ENCODE data around the gene KCTD16.
A peak's percentile ranks its signal among the peaks of the same experiment; 100 is the strongest.

The KCTD16 gene

DNA sequence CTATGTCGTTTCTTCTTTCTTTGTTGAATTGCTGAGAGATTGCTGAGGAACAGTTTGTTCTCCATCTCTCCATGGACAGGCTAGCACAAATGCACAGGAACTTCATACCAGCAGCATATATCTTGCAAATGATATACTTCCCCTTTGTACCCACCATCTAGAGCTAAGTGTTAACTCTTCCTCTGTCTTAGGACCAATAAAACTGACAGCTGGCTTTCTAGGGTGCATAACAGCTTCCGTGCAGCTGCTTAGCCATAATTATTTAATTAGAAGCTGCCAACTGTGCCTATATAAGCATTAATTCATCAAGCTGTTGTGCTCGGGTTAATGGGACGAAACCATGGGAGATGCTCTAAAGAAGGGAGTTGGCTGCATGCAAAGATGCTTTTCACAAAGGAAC is 38.7 kb downstream of the KCTD16 start:
- no peak for DNase-seq (ENCODE audit: low spot score)

DNA sequence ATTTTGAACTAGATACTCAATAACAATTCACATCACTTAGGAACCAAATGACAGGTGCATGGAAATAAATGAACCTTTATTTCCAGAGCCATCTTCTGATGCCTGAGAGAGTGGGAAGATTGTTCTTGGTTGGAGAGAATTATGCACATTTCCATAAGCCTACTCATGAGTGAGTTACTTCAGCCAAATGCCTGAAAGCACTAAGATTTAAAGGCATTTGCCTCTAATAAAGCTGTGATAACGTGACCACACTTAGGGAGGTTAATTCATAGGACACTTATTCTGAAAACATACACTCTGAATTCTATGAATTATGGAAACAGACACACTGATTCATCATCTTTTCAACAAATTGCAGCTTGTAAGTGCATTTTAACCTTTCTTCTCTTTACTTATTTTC is 40.0 kb downstream of the KCTD16 start:
- DNase-seq (ENCODE audit: low spot score) = peak; percentile 50

DNA sequence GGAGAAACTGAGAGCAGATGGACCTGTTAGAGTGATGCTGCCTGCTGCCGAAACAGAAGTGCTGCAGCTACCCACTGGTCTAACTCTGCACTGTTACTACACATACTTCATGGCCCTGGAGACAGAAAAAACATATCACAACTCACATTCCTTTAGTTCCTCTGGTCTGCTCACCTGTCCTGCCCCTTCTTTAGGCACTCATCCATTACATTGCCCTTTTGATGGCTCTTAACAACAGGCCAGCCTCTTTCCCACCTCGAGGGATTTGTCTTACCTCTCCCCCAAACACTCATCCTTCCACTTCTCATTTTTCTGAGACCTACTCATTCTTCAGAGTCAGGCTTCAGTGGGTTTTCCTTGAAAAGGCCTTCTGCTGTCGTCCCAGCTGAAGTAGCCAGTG is 49.2 kb downstream of the KCTD16 start:
- no peak for DNase-seq (ENCODE audit: low spot score)

DNA sequence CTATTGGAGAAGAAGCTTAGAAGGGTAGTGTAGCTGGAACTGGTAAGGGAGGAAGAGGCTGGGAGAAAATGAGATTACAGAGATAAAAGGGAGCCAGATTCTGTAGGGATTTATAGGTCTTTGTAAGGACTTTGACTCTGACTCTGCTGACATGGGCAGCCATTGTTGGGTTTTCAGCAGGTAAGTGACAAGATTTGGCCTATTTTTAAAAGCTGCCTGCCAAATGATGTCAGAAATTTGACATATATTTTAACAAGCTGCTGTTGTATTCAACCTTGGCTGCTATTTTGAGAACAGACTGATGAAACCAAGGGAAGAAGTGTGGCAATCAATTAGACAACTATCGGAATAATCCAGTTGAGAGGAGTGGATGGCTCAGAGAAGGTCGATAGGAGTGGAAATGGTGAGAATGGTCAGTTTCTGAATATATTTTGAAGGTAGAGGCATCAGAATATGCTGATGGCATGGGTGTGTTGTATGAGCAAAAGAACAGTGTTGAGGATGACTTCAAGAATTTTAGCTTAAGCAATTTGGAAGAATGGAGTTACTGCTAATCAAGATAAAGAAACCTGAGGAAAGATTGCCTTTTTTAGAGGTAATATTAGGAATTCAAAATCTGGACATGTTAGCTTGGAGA is 56.8 kb downstream of the KCTD16 start:
- DNase-seq (ENCODE audit: low spot score) = peak; percentile 54

DNA sequence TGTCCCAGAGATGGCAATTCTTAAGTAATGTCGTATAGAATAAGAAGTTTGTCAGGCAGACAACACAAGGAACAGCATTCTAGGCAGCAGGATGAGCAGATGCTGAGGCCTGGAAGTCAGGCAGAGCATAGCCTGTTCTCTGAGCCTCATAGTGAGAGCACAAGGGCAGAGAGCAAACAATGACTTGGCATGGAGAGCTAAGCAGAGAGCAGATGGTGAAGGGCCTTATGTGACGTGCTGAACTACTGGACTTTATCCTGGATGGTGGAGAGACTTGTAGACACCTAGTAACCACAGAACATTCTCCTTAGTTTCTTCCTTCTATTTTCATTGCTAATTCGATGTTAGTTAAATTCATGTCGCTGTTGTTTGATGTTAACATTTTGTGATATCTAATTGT is 60.1 kb downstream of the KCTD16 start:
- DNase-seq (ENCODE audit: low spot score) = no peak

DNA sequence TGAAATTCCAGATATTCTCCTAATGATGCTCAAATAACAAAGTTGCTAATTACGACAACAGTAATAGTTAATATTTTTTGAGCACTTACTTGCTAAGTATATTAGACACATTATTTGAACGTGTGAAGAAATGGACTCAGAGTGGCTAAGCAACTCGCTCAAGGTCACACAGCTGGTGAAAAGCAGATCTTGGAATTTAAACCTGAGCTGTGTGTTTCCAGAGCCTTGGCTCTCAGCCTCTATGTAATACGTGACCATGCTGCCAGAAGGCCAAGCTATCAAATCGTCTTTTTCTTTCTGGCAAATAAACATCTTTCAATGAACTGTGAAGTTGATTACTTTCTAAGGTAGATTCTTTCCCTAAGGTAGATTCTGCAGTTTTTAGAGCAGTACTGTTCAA is 61.6 kb downstream of the KCTD16 start:
- DNase-seq (ENCODE audit: low spot score) = no peak

DNA sequence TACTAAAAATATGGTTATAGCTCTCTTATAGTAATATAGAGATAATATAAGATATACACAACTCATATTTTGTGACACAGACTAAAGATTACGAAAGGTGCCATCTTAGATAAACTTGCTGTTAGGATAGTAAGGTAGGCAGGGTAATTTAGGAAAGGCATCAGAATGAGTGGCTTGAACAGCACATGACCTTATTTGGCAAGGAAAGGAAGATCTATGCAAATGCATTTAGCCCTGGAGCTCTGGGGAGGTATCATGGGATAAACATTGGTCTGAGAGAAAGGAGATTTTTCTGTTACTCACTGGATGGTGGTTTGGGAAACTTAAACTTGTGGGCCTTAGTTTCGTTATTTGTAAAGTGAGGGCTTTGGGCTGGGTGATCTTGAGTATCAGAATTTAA is 65.8 kb downstream of the KCTD16 start:
- no peak for DNase-seq (ENCODE audit: low spot score)

DNA sequence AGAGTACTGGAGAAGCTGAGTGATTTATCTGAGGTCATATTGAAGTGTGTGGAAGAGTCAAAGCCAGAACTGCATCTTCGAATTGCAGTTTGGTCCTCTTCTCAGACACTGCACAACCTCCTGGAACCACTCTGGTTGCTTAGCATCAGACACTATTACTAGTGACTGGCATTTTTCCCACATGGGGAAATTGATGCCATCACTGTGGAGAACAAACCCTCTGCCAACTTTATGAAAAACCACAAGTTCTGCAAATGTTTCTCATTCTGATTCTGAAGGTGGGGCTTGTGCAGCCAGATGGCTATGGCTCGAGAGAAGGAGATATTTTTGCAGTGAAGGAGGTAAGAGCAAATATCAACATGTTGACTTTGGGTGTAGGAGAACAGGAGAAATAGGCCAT is 67.2 kb downstream of the KCTD16 start:
- DNase-seq (ENCODE audit: low spot score) = no peak

DNA sequence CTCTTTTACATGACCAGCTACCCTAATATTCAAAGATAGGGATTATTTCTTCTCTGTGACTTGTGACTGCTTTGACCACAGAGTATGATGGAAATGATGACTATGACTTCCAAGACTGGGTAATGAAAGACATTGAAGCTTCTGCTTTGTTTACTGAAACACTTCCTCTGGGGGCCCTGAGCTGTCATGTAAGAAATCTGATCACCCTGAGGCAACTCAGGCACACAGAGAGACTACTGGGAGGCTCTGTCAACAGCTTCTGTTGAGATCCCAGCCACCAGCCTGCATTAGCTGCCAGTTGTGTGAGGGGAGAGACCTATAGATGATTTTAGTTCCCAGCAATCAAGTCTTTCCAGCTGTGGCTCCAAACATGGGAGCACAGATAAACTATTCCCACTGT is 76.5 kb downstream of the KCTD16 start:
- no peak for DNase-seq (ENCODE audit: low spot score)

DNA sequence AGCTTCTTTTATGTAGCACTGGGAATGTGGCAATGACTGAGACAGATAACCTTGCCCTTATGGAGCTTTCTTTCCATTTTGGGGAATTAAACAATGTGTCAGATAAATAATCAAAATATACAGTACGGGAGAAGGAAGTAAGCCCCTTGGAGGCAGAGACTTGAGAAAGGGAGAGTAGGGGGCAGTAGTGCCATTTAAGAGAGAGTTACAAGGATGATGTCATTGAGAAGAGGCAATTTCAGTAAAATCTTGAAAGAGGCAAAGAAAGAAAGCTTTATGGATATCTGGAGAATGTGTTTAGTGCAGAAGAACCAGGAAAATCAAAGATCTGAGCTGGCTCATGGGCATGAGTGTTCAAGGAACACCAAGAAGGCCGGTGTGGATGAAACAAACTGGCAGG is 77.3 kb downstream of the KCTD16 start:
- no peak for DNase-seq (ENCODE audit: low spot score)

DNA sequence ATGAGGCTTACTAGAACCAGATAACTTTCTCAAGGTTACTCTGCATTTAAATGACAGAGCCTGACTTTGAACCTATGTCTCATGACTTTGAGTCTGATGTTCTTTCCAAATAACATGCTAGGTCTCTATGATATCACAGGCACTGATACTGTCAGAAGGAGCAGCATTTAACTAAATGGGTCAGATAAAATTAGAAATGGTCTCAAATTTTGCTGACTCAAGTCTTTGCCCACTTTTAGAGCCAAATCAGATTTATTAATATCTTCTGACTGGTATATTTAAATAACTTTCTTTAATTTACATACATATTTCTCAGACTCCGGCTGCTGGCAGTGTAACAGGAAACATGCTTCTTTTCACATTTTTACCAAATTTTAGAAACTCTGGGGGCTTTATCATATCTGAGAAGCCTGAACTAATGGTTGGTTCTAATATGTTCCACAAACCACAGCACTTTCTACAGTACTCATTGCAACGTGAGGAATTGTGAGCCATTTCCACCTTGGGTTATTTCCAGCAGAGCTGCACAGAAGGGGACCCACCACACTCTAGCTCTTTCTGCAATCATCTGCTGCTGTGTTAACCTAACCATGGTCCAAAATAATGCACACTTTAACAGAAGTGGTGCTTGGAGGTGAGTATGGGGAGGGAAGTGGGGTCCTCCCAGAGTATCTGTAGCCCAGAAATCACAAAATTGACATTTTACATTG is 79.2 kb downstream of the KCTD16 start:
- DNase-seq (ENCODE audit: low spot score) = no peak

DNA sequence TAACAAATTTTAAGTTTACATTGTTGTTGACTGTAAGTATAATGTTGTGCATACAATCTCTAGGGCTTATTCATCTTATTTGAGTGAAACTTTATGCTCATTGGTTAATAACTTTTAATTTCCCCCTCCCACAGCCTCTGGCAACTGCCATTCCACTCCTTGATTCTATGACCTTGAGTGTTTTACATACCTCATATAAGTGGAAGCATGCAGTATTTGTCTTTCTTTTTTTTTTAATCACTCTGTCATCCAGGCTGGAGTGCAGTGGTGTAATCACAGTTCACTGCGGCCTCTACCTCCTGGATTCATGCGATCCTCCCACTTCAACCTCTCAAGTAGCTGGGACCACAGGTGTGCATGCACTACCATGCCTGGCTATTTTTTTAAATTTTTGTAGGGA is 83.9 kb downstream of the KCTD16 start:
- no peak for DNase-seq (ENCODE audit: low spot score)

DNA sequence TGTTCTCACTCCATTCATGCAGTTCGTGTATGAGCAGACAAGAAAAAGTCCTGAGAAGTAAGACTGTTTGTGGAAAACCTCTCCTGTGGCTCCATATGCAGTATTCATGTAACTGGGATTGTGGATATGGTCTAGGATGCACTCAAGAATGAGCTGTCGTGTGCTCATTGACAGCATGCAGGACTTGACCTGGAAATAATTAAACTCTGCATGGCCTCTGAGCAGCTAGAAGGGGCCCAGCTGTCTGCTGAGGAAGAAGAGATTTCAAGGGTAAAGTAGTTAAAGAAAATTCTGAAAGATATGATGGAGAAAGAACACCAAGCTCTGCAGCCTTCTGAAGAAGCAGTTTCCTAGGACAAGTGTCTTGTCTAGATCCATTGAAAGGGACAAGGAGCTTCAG is 89.4 kb downstream of the KCTD16 start:
- no peak for DNase-seq (ENCODE audit: low spot score)

DNA sequence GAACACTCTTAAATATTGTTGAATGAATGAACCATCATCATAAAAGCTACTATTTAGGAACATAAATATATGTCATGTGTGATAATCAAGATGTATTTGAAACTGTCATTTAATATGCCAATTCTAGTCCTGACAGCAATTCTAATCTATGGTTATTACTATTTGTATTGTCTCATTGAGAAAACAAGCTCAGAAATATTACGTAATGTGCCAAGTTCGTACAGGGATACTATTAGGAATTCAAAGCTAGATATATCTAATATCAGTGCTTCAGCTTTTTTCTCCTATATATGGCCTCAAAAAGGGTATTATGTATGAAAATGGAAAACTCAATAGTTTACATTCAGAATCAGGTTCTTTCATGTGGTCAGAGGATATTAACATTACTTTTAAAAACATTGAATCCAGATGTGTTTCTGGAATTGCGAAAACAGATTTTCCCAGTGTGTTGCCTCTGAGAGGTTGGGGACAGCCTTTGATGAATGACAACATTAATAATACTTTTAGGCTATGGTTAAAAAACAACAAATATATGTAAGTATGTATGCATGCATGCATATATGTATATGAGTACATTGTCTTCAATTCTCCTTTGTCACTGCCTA is 95.1 kb downstream of the KCTD16 start:
- DNase-seq (ENCODE audit: low spot score) = no peak

DNA sequence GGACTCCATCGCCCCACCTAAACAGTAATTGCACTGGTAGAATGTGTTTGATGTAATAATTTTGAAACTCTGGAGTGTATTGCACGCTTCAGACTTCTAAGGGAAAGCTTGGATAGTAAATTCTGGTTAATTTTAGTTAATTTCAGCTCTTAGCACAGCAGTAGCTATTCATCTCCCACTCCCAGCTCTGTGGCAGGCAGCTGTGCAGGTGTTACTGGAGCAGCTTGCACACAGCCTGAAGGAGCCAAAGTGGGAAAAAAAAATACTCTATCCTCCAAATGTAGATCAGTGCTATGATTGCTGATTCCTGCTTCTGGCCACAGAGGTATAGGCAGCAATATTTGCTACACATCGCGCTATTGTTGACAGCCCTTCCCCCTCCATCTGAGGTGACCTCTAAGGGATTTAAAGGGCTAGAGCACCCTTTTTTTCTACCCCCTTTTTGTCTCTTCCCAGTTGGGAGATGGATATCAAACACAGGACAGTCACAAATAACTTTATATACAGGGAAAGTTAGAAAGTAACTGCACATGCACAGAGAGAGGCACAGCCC is 97.4 kb downstream of the KCTD16 start:
- DNase-seq (ENCODE audit: low spot score) = peak; percentile 41

DNA sequence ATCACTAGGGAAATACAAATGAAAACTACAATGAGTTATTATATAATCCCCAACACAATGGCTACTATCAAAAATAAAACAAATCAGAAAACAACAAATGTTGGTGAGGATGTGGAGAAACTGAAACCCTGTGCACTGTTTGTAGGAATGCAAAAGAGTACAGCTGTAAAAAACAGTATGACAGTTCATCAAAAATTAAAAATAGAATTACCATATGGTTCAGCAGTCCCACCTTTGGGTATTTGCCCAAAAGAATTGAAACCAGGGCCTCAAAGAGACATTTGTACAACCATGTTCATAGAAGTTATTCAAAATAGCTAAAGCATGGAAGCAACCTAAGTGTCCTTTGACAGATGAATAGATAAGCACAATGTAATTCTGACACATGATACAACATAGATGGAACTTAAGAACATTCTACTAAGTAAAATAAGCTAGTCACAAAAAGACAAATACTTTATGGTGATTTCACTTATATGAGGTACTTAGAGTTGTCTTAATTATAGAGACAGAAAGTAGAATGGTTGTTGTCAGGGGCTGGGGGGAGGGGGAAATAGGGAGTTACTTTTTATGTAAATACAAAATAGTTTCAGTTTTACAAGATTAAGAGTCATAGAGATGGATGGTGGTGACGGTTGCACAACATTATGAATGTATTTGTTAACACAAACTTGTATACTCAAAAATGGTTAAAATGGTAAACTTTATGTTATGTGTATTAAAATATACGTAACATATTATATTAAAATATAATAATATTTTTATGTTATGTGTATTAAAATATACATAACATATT is 102.8 kb downstream of the KCTD16 start:
- no peak for DNase-seq (ENCODE audit: low spot score)

DNA sequence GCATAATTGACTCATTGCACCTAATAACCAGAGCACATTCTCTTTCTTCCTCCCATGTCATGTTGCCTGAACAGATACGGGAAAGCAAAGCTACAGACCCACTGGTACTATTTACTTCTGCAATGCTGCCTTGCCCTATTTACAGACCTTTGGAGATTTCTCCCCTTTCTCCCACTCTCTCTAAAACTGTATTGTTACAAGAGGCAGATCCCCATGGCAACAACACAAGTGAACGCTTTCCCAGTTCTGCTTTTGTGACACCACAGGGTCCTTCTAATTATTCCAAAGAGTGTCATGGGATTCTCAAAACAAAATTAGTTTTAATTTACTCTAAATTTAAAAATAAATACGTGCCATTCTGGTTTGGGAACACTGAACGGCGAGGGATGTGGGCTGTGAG is 104.7 kb downstream of the KCTD16 start:
- peak; percentile 26 for DNase-seq (ENCODE audit: low spot score)

DNA sequence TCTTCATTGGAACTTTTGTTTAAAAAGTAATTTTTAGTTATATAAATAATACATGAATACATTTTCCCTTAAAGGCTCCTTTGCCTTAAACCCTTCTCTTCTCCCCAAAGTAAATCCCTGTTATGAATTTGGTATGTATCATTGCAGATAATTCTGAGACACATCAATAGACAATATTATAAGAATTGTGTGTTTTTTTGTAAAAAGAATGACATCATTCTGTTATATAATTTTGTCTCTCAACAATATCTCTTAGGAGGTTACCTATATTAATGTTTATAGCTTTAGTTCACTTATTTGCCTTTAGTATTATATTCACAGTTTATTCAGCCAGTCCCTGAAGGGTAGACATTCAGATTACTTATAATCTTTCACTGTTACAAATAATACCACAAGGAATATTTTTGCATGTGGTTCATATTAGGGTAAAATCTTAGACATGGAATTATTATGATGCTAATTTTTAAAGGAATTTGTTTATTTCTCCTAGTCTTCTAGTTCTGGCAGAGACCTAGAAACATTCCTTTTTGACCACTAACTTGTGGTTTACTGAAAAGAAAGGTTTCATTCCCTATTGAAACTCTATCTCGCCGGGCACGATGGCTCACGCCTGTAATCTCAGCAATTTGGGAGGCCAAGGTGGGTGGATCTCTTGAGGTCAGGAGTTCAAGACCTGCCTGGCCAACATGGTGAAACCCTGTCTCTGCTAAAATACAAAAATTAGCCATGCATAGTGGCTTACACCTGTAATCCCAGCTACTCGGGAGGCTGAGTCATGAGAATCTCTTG is 105.6 kb downstream of the KCTD16 start:
- no peak for DNase-seq (ENCODE audit: low spot score)

DNA sequence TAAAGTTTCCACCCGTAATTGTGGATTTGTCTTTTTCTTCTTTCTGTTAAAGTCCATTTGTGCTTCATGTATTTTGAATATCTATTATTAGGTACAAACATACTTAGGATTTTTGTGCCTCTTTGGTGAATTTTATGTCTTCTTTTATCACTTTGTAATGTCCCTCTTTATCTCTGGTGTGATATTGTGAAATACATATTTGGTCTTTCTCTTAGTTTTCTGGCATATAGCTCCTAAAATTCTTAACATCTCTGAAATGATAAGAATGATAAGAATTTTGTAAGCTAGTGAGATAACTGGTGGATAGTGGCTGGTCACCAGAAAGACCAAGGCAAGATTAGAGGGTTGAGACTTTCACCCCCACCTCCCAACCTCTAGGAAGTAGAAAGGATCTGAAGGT is 111.1 kb downstream of the KCTD16 start:
- no peak for DNase-seq (ENCODE audit: low spot score)

DNA sequence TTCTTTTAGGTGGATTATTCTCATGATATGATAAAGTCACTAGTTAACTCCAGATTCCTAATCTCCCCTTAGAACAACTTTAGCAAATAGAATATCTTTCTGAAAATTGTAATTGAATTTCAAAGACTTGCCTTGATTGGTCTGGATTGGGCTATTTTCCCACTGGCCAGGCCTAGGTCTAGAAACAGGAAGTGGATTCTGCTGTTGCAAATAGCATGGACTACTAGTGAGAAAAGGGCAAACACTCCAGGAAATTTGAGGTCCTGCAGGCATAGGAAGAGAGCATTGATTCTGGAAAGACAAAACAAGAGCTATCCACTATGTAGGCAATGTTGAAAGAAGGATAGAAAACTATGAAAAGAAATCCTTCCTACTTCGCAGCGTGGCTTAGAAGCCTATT is 113.4 kb downstream of the KCTD16 start:
- no peak for DNase-seq (ENCODE audit: low spot score)

DNA sequence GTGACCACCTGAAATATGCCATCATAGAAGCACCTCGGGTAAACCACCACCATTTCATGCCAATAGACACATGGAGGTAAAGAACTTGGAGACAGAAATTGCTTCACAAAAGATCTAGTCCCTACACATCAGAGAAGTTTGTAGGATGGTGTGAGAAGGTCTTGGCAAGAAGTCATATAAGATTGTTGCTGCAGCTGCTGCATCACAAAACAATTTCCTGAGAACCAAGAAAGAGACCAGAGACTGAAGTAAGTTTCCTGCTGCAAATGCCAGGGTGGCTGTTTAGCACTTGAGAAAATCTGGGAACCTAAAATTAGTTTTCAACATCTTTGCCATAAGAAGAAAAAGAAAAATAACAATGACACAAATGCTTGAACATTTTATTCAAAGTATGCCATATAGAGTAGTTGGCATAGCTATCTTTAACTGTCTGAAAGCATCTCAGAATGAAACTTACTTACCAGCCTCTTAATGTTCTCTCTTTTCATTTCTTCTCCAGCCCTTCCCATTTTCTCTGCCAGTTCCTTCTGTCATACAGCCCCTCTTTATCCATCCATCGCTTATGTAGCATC is 114.3 kb downstream of the KCTD16 start:
- no peak for DNase-seq (ENCODE audit: low spot score)
